Measurements from ENCODE around the gene PALD1. TPM values are rescaled to one million over a fixed set of nuclear protein-coding genes. Genes with fewer than 3 reads are reported as not detected.

PALD1 gene
- total RNA-seq, 2 donors from 2014 or later: 0.20 to 4.8 TPM

DNA sequence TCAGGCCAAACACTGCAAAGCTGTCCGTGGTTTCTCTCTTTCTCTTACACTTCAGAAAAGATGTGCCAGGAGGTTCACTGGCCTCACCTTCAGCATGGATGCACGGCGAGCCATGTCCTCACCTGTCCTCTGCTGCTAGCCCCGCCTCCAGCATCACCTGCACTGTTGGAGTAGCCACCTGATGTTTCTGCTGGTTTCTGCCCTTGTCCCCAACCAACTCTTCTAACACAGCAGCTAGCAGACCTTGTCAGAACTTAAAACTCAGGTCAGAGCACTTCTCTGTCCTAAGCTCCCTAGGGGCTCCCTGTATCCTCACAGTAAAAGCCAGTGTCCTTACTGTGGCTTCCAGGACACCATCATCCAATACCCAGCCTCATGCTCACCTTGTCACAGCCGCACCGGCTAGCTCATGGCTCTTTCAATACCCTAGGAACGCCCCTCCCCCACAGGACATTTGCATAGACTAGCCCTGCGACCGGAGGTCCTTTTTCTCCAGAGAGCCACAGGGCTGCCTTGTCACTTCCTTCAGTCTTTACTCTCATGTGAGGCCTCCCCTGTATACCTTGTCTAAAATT, 15.2 kb downstream of the PALD1 start:
- DNase-seq (ENCODE audit: low spot score in 2 of 2): no peak
- Mint-ChIP-seq H3K36me3 (no peaks in the 10 kb centered on the region), H3K9me3 (no peaks in the 10 kb centered on the region), H3K27ac (peak overlapping the region in 1 of 2 donors; percentile 11)
- ATAC-seq: peak in 1 of 2 donors; percentile 31

DNA sequence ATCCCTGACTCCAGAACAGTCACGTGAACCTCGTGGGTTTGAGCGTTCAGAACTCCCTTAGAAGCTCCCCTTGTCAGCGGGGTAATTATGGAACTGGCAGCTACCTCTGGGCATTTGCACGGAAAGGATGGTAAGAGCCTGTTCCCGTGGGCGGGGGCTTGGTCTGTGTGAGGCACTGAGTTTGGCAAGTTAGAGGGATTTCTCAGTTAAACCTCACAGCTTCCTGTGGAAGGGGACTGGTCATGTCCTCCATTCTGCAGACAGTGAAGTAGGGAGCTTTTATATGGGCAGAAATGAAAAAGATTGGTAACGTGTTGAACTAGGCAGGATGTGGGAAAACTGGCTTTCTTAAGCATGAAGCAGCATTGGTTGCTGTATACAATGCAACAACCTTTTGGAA, 16.0 kb downstream of the PALD1 start:
- no peaks in the 10 kb centered on the region for H3K36me3 Mint-ChIP-seq
- H3K27ac Mint-ChIP-seq: no peak overlapping the region
- DNase-seq (ENCODE audit: low spot score in 2 of 2): peak in 1 of 2 donors; percentile 27
- H3K9me3 Mint-ChIP-seq: no peaks in the 10 kb centered on the region
- peak; percentile 83 to 93 for ATAC-seq

GRCh38 chr10:70494966-70495365, 16.4 kb downstream of the PALD1 start:
- peak; percentile 48 to 51 for ATAC-seq
- Mint-ChIP-seq H3K27ac (no peak overlapping the region), H3K36me3 (no peaks in the 10 kb centered on the region), H3K9me3 (no peaks in the 10 kb centered on the region)
- DNase-seq (ENCODE audit: low spot score in 2 of 2): no peak

DNA sequence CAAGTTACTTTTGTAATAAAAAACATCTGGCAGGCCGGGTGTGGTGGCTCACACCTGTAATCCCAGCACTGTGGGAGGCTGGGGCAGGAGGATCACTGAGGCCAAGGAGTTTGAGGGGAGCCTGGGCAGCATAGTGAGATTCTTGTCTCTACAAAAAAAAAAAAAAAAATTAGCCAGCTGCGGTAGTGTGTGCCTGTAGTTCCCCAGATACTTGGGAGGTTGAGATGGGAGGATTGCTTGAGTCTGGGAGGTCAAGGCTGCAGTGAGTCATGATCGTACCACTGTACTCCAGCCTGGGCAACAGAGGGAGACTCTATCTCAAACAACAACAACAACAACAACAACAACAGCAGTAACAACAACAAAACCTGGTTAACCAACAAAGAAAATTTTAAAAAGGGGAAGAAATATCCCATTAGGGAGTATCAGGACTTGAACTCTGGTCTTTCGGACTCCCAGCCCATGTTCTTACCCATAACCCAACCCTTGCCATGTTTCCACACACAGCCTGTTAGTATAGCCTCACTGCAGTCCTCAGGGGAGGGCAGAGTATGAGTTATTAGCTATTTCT, 17.2 kb downstream of the PALD1 start:
- Mint-ChIP-seq H3K27ac (no peak overlapping the region), H3K9me3 (no peaks in the 10 kb centered on the region)
- no peak for ATAC-seq

GRCh38 chr10:70496341-70497119, 18.0 kb downstream of the PALD1 start:
- ATAC-seq: no peak
- H3K9me3 Mint-ChIP-seq: no peaks in the 10 kb centered on the region
- H3K27ac Mint-ChIP-seq: no peak overlapping the region
- no peak for DNase-seq (ENCODE audit: low spot score in 2 of 2)
- no peaks in the 10 kb centered on the region for H3K36me3 Mint-ChIP-seq

More for the DNA sequence above, 17.2 kb downstream of the PALD1 start:
- DNase-seq (ENCODE audit: low spot score in 2 of 2): no peak
- no peaks in the 10 kb centered on the region for H3K36me3 Mint-ChIP-seq

- ATAC-seq: no peak
- H3K27ac Mint-ChIP-seq: no peak overlapping the region
- no peaks in the 10 kb centered on the region for H3K9me3 Mint-ChIP-seq
- no peak for DNase-seq (ENCODE audit: low spot score in 2 of 2)
- H3K36me3 Mint-ChIP-seq: no peaks in the 10 kb centered on the region
Measured at GRCh38 chr10:70497120-70497545, 18.6 kb downstream of the PALD1 start.

DNA sequence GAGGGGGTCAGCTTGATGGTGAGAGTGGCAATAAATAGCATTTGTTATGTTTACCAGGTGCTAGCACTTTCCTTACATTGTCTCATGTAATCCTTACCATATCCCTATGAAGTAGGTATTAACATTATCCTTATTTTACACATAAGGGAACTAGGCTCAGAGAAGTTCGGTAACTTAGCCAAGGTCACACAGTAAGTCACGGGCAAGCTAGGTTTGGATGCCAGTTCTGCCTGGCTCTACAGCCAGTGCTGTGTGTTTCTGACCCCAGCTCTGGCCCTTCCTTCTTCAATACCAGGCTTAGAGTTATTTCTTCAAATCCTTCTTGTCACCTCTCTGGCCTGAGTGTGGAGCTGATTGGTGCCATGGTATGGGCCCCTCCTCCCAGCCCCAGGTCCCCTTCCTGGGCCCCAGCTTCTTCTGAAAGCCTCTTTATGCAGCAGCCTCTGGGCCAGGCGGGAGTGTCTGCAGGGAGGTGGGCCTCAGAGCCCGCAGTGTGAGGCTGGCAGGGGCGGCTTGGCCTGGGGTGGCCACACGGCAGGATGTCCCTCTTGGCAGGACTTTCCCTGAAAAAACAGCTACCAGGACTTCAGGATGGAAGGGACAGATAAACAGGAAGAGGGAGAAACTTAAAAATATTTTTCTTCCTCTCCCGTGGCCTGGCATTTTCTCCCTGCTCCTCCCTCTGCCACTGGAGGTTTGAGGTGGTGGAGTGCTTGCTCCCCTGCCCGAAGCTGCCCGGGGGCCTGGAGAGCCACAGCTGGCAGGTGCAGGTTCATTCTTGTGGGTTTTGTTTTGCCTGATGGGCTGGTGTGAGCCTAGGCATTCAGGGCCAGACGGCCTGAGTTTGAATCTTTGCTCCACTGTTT, 20.6 kb downstream of the PALD1 start:
- H3K36me3 Mint-ChIP-seq: no peaks in the 10 kb centered on the region
- no peak for ATAC-seq
- no peaks in the 10 kb centered on the region for H3K9me3 Mint-ChIP-seq
- H3K27ac Mint-ChIP-seq: peak overlapping the region in 1 of 2 donors; percentile 58
- DNase-seq (ENCODE audit: low spot score in 2 of 2): no peak

DNA sequence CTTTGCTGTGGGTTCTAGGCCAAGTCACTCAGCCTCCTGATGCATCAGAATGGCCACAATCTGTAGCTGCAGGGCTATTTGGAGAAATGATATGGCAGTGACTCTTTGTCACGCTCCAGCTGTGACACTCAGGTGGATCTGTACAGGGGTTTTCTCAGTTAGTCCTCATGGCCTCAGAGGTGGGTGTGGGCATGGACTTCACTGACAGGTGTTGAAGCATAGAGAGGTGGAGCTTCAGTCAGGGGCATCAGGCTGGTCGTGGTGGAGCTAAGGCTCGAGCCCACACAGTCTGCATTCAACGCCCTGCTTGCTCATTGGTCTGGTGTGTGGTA, 21.2 kb downstream of the PALD1 start:
- no peaks in the 10 kb centered on the region for H3K9me3 Mint-ChIP-seq
- DNase-seq (ENCODE audit: low spot score in 2 of 2): no peak
- no peaks in the 10 kb centered on the region for H3K36me3 Mint-ChIP-seq
- H3K27ac Mint-ChIP-seq: no peak overlapping the region
- ATAC-seq: no peak

GRCh38 chr10:70500368-70500767, 21.8 kb downstream of the PALD1 start:
- DNase-seq (ENCODE audit: low spot score in 2 of 2): no peak
- Mint-ChIP-seq H3K36me3 (no peaks in the 10 kb centered on the region), H3K27ac (no peak overlapping the region), H3K9me3 (no peaks in the 10 kb centered on the region)
- no peak for ATAC-seq

DNA sequence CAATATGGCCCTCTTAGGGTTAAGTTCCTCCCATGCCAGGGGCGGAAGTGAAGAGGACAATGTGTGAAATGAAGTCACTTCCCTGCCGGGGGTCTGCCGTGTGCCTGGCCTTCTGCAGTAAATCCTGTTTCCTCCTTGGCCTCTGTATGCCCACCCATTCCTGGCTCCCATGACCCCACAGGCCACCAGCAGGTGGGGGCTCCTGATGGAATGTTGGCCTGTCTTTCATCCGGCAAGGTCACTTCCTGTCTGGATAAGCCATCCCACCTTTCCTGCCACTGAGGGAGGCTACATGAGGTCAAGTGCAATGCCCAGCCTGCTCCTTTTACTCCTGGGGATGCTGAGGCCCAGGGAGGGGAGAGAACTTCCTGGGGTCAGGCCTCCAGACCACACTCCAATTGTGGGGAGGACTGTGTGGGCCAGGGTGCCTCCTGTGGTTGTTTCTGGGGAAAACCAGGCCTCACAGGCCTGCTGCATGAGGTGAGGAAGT, 22.3 kb downstream of the PALD1 start:
- H3K27ac Mint-ChIP-seq: no peak overlapping the region
- ATAC-seq (no peak), DNase-seq (ENCODE audit: low spot score in 2 of 2) (no peak)
- H3K36me3 Mint-ChIP-seq: no peaks in the 10 kb centered on the region
- H3K9me3 Mint-ChIP-seq: no peaks in the 10 kb centered on the region

- Mint-ChIP-seq H3K9me3 (no peaks in the 10 kb centered on the region), H3K27ac (no peak overlapping the region), H3K36me3 (no peaks in the 10 kb centered on the region)
- no peak for DNase-seq (ENCODE audit: low spot score in 2 of 2)
- no peak for ATAC-seq
Measured at GRCh38 chr10:70502406-70502805, 23.8 kb downstream of the PALD1 start.

DNA sequence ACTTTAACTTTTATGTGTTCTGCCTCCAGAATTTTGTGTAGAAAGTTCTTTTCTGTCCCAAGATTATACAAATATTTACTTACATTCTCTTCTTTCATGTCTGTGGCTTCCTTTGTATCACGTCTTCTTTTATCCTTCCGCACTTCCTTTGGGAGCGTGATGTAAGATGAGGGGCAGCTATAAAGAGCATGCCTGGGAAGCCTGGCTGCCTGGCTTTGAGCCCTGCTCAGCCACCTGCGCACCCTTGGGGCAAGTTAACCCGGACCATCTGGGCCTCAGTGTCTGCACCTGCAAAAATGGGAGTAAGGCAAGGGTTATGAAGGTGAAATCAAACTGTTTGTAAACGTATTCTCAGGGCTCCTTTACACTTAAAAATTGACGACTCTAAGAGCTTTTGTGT, 25.2 kb downstream of the PALD1 start:
- no peaks in the 10 kb centered on the region for H3K9me3 Mint-ChIP-seq
- H3K27ac Mint-ChIP-seq: no peak overlapping the region
- DNase-seq (ENCODE audit: low spot score in 2 of 2) (no peak), ATAC-seq (no peak)
- H3K36me3 Mint-ChIP-seq: no peaks in the 10 kb centered on the region

GRCh38 chr10:70504521-70505358, 26.2 kb downstream of the PALD1 start:
- no peak for ATAC-seq
- DNase-seq (ENCODE audit: low spot score in 2 of 2): no peak
- no peaks in the 10 kb centered on the region for H3K36me3 Mint-ChIP-seq
- H3K9me3 Mint-ChIP-seq: no peaks in the 10 kb centered on the region
- H3K27ac Mint-ChIP-seq: no peak overlapping the region

DNA sequence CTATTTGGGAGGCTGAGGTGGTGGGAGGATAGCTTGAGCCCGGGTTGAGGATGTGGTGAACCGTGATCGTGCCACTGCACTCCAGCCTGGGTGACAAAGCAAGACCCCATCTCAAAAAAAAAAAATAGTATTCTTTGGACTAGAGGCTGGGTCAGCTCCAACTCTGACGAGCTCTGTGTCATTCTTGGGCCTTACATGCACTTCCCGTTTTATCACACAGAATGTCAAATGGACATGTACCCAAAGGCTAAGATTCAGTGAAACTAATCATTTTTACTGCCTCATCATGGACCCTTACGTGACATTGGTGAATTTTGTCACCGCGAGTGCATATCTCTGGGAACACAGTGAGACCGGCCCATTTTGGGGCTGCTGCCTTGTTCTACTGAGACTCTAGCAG, 27.3 kb downstream of the PALD1 start:
- ATAC-seq (no peak), DNase-seq (ENCODE audit: low spot score in 2 of 2) (no peak)
- Mint-ChIP-seq H3K9me3 (no peaks in the 10 kb centered on the region), H3K36me3 (no peaks in the 10 kb centered on the region), H3K27ac (no peak overlapping the region)

- Mint-ChIP-seq H3K27ac (no peak overlapping the region), H3K9me3 (no peaks in the 10 kb centered on the region), H3K36me3 (no peaks in the 10 kb centered on the region)
- ATAC-seq: no peak
- no peak for DNase-seq (ENCODE audit: low spot score in 2 of 2)
Measured at GRCh38 chr10:70507966-70508365, 29.4 kb downstream of the PALD1 start.

All from activated naive CD4-positive, alpha-beta T cell treated with anti-CD3 and anti-CD28 coated beads, Interleukin-2, amount 50 U/mL, for 72 hours (primary cell).